ENCODE data around the gene LRRC17. TPM values are rescaled to one million over a fixed set of nuclear protein-coding genes. Genes with fewer than 3 reads are reported as not detected.

Gene LRRC17, protein sequence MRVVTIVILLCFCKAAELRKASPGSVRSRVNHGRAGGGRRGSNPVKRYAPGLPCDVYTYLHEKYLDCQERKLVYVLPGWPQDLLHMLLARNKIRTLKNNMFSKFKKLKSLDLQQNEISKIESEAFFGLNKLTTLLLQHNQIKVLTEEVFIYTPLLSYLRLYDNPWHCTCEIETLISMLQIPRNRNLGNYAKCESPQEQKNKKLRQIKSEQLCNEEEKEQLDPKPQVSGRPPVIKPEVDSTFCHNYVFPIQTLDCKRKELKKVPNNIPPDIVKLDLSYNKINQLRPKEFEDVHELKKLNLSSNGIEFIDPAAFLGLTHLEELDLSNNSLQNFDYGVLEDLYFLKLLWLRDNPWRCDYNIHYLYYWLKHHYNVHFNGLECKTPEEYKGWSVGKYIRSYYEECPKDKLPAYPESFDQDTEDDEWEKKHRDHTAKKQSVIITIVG
- under 1 TPM in 1 of 2 experiments, not detected in 1; 0.21 TPM for total RNA-seq

DNA sequence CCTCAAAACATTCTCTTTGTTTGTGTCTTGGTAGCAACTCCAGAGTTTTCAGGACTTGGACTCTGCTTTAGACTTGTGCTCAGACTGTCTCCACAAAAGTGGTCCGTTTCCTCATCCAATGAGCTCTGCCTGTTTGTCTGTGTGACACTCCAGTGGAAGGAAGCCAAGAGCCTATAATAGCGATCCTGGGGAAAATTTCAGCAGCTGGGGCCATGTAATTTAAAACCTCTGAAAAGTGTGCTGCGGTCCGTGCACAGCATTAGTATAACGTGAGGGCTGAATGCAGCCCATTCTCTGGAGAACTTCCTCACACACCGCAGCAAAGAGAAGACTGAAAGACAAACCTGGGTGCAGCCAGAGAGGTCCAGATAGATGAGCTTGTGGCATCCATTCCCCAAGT, at the start of gene LRRC17:
Gene LRRC17, plus strand, starts transcription at position 259 of the 400 bp plus-strand sequence. CDS start 20,914 bp downstream, outside the sequence.
- H3K36me3 Mint-ChIP-seq (ENCODE audit: low read depth), result no peaks in the 10 kb centered on the region
- H3K27ac Mint-ChIP-seq, result no peak within 1 kb of the TSS
- POLR2A ChIA-PET, result no interaction called here
- no peaks in the 10 kb centered on the region for H3K9me3 Mint-ChIP-seq (ENCODE audit: insufficient read depth)
- no peak within 1 kb of the TSS for H3K4me3 Mint-ChIP-seq
- CTCF ChIA-PET, result no interaction called here
- H3K27me3 Mint-ChIP-seq (ENCODE audit: low read depth), result no peaks in the 10 kb centered on the region
- ATAC-seq (no peak), DNase-seq (no peak)
- H3K4me1 Mint-ChIP-seq (ENCODE audit: low read depth), result no peaks in the 10 kb centered on the region

DNA sequence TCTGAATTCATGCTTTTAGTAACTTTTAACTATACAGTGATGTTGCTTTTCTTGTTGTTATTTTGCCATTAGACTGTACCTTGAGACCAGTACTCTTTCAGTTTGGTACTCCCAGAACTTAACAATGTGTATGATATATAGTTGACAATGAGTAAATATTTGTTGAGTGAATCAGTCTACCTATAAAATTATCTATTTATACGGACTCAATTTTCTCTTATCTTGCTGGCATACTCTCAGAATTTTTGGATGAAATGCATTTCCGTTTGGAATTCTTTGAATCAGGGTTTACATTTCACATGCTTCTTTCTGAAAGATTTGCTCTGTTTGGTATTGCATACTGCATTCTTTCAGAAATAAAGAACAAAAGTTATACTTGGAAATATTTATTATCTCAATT, 47.8 kb upstream of the LRRC17 start:
- no peak overlapping the region for H3K27ac Mint-ChIP-seq
- no peaks in the 10 kb centered on the region for H3K4me1 Mint-ChIP-seq (ENCODE audit: low read depth)
- no peak for ATAC-seq
- POLR2A ChIA-PET, result no interaction called here
- no peak for DNase-seq
- CTCF ChIA-PET, result no interaction called here
- H3K27me3 Mint-ChIP-seq (ENCODE audit: low read depth), result peaks cover 6% of the 10 kb centered on the region
- no peaks in the 10 kb centered on the region for H3K9me3 Mint-ChIP-seq (ENCODE audit: insufficient read depth)
- no peak overlapping the region for H3K4me3 Mint-ChIP-seq
- H3K36me3 Mint-ChIP-seq (ENCODE audit: low read depth), result no peaks in the 10 kb centered on the region

DNA sequence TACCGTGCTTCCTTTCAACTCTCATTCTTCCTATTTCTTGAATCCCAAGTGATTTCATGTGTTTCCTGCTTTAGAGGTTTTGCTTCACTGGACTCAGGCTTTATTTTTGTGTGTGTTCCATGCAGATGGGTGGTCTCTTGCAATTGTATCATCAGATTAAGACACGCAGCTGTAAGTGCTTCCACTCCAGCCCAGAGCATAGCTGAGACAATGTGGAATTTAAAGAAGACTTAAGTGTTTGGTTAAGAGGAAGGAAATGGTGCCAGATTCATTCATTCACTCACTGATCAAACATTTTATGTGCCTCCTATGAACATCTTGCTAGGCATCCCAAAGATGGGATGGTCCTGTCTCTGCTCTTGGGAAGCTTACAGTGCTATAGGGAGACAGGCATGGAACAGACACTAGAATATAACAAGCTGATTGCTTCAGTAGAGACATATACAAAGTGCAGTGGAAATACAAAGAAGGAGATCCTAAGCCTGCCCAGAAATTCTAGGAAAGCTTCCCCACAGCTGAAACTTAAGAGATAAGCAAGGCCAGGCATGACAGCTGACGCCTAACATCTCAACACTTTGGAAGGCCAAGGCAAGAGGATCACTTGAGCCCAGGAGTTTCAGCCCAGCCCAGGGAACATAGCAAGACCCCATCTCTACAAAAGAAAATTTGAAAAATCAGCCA, 46.1 kb upstream of the LRRC17 start:
- no peaks in the 10 kb centered on the region for H3K4me1 Mint-ChIP-seq (ENCODE audit: low read depth)
- no peak for DNase-seq
- H3K36me3 Mint-ChIP-seq (ENCODE audit: low read depth), result no peaks in the 10 kb centered on the region
- H3K27me3 Mint-ChIP-seq (ENCODE audit: low read depth), result peaks cover 6% of the 10 kb centered on the region
- H3K27ac Mint-ChIP-seq, result no peak overlapping the region
- ATAC-seq, result no peak
- ChIA-PET POLR2A (no interaction called here), CTCF (no interaction called here)
- no peak overlapping the region for H3K4me3 Mint-ChIP-seq
- no peaks in the 10 kb centered on the region for H3K9me3 Mint-ChIP-seq (ENCODE audit: insufficient read depth)

DNA sequence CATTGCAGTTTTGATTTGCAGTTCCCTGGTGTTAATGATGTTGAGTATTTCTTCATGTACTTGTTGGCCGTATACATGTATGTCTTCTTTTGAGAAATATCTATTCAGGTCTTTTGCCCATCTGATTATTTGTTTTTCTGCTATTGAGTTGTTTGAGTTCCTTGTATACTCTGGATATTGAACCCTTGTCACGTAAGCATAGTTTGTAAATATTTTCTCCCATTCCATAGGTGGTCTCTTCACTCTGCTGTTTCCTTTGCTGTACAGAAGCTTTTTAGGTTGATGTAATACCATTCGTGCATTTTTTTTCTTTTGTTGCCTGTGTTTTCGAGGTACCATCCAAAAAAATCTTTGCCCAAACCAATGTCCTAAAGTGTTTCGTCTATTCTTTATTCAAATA, 43.6 kb upstream of the LRRC17 start:
- no peak overlapping the region for H3K27ac Mint-ChIP-seq
- CTCF ChIA-PET, result no interaction called here
- H3K27me3 Mint-ChIP-seq (ENCODE audit: low read depth), result peaks cover 2% of the 10 kb centered on the region
- no peak for ATAC-seq
- DNase-seq, result no peak
- no peaks in the 10 kb centered on the region for H3K9me3 Mint-ChIP-seq (ENCODE audit: insufficient read depth)
- H3K4me3 Mint-ChIP-seq, result no peak overlapping the region
- POLR2A ChIA-PET, result no interaction called here
- H3K4me1 Mint-ChIP-seq (ENCODE audit: low read depth), result peaks cover 10% of the 10 kb centered on the region
- no peaks in the 10 kb centered on the region for H3K36me3 Mint-ChIP-seq (ENCODE audit: low read depth)

DNA sequence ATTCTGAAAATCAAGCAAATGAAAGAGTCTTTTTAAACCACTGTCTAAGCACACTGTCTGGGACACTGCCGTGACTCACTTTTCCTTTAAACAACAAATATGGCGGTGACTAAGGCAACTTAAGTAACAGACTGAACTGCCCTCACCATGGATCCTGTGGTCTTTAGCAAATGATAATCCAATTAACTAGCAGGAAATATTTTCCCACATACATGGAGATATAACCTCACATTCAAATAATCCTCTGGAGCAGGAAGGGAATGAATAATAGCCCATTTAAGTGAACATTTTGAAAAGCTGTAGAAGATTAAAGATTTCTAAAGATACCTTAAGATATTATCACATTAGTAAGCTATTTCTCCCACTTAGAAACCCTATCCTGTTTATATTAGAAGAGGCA, 40.3 kb upstream of the LRRC17 start:
- POLR2A ChIA-PET, result no interaction called here
- H3K4me1 Mint-ChIP-seq (ENCODE audit: low read depth), result peaks cover 22% of the 10 kb centered on the region
- H3K27me3 Mint-ChIP-seq (ENCODE audit: low read depth), result peaks cover 2% of the 10 kb centered on the region
- H3K36me3 Mint-ChIP-seq (ENCODE audit: low read depth), result no peaks in the 10 kb centered on the region
- CTCF ChIA-PET, result interaction anchor here (0.9 kb wide), 1 partner anchor 202 kb away, joined by 4 read pairs; the partner anchor contains the start of genes ARMC10 and FBXL13
- no peaks in the 10 kb centered on the region for H3K9me3 Mint-ChIP-seq (ENCODE audit: insufficient read depth)
- DNase-seq (no peak), ATAC-seq (no peak)
- H3K27ac Mint-ChIP-seq, result no peak overlapping the region
- no peak overlapping the region for H3K4me3 Mint-ChIP-seq

DNA sequence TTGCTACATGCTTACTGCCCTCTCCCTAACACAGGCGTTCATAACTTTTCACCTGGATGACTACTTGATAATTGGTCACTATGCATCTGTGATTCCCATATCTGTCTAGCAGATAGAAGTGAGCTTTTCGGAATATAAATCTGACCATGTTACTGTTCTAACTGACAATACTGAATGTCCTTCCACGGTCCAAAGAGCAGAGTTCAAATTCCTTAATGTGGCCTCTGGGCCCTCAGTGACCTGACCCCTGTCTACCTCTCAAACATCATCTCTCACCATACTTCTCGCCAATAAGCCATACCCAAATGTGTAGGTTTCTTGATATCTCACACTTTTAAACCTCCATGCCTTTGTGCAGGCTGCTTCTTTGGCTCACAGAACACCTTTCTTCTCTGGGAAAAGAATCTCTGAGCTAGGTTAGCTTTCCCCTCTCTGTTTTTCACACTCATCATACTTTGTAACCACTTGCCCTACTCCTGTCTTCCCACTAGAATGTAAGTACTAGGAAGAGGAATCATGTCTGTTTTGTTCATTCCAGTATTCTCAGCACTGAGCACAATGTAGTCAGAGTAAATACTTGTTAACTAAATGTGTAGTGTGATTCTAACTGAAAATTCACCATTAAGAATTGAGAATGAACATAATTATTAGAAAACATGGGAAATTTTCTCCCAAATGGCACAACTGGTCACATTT, 39.2 kb upstream of the LRRC17 start:
- H3K27ac Mint-ChIP-seq, result peak overlapping the region; percentile 35
- ATAC-seq, result peak; percentile 18
- no peaks in the 10 kb centered on the region for H3K36me3 Mint-ChIP-seq (ENCODE audit: low read depth)
- H3K27me3 Mint-ChIP-seq (ENCODE audit: low read depth), result no peaks in the 10 kb centered on the region
- ChIA-PET CTCF (no interaction called here), POLR2A (no interaction called here)
- DNase-seq, result no peak
- no peaks in the 10 kb centered on the region for H3K9me3 Mint-ChIP-seq (ENCODE audit: insufficient read depth)
- peaks cover 22% of the 10 kb centered on the region for H3K4me1 Mint-ChIP-seq (ENCODE audit: low read depth)
- H3K4me3 Mint-ChIP-seq, result no peak overlapping the region

DNA sequence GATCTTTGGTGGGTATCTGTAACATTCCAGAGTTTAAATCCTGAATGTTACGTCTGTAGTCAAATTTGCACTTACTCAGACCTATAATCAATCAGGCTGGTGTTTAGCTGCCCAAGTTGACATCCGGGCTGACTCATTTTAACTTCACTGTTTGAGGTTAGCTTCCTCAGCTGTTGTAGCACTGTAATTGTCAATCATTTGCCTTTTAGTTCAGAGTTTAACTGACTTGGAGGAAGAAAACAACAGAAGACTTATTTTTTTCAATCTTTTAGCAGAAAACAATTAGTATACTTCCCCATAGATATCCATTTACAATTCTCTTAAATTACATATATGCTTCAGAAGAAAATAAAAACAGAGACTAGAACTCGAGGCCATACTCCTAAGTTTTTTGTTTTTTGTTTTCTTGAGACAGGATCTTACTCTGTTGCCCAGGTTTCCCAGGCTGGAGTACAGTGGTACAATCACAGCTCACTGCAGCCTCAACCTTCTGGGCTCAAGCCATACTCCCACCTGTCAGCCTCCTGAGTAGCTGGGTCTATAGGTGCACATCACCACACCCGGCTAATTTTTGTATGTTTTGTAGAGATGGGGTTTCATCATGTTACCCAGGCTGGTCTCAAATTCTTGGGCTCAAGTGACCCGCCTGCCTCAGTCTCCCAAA, 38.5 kb upstream of the LRRC17 start:
- ChIA-PET CTCF (interaction anchor here (0.9 to 1.1 kb wide), 2 partner anchors 54 to 201 kb away, joined by 3 to 4 read pairs; partner anchors contain the start of genes ARMC10 and FBXL13), POLR2A (no interaction called here)
- Mint-ChIP-seq H3K4me1 (ENCODE audit: low read depth) (peaks cover 22% of the 10 kb centered on the region), H3K27me3 (ENCODE audit: low read depth) (no peaks in the 10 kb centered on the region), H3K9me3 (ENCODE audit: insufficient read depth) (no peaks in the 10 kb centered on the region), H3K4me3 (no peak overlapping the region), H3K36me3 (ENCODE audit: low read depth) (no peaks in the 10 kb centered on the region), H3K27ac (peak overlapping the region; percentile 5)
- ATAC-seq (peak; percentile 94), DNase-seq (peak; percentile 56)

DNA sequence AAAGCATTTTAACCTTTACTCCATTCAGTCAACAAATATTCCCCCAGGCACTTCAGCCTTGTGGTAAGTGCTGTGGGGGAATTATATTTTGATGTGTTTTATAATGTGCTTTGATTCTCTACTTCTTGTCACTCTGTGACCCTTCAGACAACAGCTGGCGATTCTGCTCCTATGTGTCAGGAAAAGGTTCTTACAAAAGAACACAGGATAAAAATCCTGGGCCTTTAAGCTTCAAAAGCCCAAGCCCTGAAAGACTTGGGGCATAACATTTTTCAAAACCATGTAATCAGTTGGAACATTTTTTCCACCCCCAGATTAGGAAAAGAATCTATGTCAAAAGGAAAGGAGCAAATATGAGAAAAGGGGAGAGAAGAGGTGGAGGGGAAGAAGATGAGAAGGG, 37.8 kb upstream of the LRRC17 start:
- CTCF ChIA-PET, result interaction anchor here (0.9 to 1.1 kb wide), 2 partner anchors 55 to 200 kb away, joined by 3 to 4 read pairs; partner anchors contain the start of genes ARMC10 and FBXL13
- H3K27me3 Mint-ChIP-seq (ENCODE audit: low read depth), result no peaks in the 10 kb centered on the region
- no peak overlapping the region for H3K4me3 Mint-ChIP-seq
- no peak overlapping the region for H3K27ac Mint-ChIP-seq
- H3K9me3 Mint-ChIP-seq (ENCODE audit: insufficient read depth), result no peaks in the 10 kb centered on the region
- DNase-seq, result no peak
- POLR2A ChIA-PET, result no interaction called here
- H3K36me3 Mint-ChIP-seq (ENCODE audit: low read depth), result no peaks in the 10 kb centered on the region
- peaks cover 22% of the 10 kb centered on the region for H3K4me1 Mint-ChIP-seq (ENCODE audit: low read depth)
- no peak for ATAC-seq

DNA sequence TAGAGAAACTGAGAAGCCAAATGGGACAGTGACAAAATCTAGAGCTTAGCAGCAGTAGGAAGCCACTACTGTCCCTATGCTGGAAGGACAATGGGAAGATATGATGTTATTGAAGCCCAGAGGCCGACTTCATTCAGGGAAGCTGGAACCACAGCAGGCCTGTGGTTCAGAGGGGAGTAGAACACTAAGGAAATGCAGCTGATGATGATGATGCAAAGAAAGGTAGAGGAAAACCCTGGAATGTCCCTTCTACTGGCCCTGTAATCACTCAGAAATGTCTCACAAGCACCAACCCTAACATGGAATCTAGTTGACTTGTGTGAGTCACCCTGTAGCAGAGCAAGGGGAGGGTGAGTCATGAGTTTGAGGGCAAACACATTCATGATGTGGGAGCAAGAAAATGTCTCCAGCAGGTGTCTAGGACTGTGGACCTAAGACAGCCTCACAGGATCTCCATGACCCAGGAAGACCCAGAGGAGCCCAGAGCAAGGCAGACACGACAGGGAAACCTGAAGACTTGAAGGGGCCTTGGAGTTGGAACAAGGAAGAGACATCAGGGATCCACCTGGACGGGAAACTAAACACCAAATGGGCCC, 37.0 kb upstream of the LRRC17 start:
- H3K27ac Mint-ChIP-seq, result no peak overlapping the region
- POLR2A ChIA-PET, result no interaction called here

DNA sequence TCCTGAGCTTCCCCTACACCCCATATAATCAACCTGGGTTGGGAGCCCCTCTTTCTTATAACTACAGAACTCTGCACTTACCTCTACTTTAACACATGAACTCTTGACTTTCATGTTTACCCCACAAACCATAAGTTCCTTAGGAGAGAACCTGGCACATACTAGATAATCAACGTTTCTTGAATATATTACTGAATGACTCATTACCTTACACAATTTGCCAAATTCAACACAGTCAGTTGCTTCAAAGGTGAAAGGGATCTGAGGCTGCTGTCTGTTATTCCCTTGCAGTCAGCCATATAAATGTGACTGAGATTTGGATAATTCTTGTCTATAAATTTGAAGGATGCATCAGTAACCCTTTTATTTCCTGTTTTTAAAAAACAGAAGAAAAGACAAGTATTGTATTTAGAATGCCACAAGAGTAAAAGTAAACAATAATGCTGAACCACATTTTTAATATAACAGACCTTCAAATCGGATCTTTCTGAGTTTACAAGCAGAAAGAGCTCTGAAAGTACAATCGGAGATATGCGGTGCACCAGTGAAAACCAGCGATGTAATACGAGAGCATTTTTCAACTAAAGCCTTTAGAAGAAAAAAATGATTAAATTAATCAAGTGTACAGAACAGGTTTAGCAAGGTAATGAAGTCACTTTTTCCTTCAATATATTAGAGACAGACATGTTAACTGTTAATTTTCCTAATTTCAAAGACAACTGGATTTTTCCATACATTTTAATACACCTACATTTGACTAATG, 29.5 kb upstream of the LRRC17 start:
- Mint-ChIP-seq H3K4me1 (ENCODE audit: low read depth) (no peaks in the 10 kb centered on the region), H3K27me3 (ENCODE audit: low read depth) (peaks cover 2% of the 10 kb centered on the region), H3K4me3 (no peak overlapping the region), H3K27ac (no peak overlapping the region), H3K36me3 (ENCODE audit: low read depth) (no peaks in the 10 kb centered on the region), H3K9me3 (ENCODE audit: insufficient read depth) (no peaks in the 10 kb centered on the region)
- ATAC-seq (no peak), DNase-seq (no peak)
- POLR2A ChIA-PET, result no interaction called here
- CTCF ChIA-PET, result no interaction called here

More for the DNA sequence above, 37.0 kb upstream of the LRRC17 start:
- CTCF ChIA-PET, result interaction anchor here (1.1 kb wide), 1 partner anchor 56 kb away, joined by 3 read pairs; no protein-coding TSS in a partner anchor
- ATAC-seq (no peak), DNase-seq (peak; percentile 33)
- H3K27me3 Mint-ChIP-seq (ENCODE audit: low read depth), result no peaks in the 10 kb centered on the region
- H3K9me3 Mint-ChIP-seq (ENCODE audit: insufficient read depth), result no peaks in the 10 kb centered on the region
- H3K4me3 Mint-ChIP-seq, result no peak overlapping the region
- H3K36me3 Mint-ChIP-seq (ENCODE audit: low read depth), result no peaks in the 10 kb centered on the region
- H3K4me1 Mint-ChIP-seq (ENCODE audit: low read depth), result peaks cover 22% of the 10 kb centered on the region
